ENCODE results near the gene TP53AIP1. TPM values are rescaled to one million over a fixed set of nuclear protein-coding genes. Genes with fewer than 3 reads are reported as not detected.

Gene TP53AIP1
- total RNA-seq, 1 donor from 2014 or later: not detected

GRCh38 chr11:128933481-128934178, 9.0 kb downstream of the TP53AIP1 start:
- Histone ChIP-seq H3K36me3 (ENCODE audit: control insufficient read depth, insufficient read depth, low read length) (no peaks in the 10 kb centered on the region), H3K4me3 (ENCODE audit: low read depth, low read length) (no peak overlapping the region), H3K27me3 (ENCODE audit: control insufficient read depth, insufficient read depth, low read length) (peaks cover 5% of the 10 kb centered on the region)
- TF ChIP-seq, protein P1, sequence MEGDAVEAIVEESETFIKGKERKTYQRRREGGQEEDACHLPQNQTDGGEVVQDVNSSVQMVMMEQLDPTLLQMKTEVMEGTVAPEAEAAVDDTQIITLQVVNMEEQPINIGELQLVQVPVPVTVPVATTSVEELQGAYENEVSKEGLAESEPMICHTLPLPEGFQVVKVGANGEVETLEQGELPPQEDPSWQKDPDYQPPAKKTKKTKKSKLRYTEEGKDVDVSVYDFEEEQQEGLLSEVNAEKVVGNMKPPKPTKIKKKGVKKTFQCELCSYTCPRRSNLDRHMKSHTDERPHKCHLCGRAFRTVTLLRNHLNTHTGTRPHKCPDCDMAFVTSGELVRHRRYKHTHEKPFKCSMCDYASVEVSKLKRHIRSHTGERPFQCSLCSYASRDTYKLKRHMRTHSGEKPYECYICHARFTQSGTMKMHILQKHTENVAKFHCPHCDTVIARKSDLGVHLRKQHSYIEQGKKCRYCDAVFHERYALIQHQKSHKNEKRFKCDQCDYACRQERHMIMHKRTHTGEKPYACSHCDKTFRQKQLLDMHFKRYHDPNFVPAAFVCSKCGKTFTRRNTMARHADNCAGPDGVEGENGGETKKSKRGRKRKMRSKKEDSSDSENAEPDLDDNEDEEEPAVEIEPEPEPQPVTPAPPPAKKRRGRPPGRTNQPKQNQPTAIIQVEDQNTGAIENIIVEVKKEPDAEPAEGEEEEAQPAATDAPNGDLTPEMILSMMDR (IDR thresholded peaks at IDR 0.05; ENCODE audit: insufficient read depth, low read length, poor library complexity, severe bottlenecking): no peak
- DNase-seq (ENCODE audit: low read depth): no peak

DNA sequence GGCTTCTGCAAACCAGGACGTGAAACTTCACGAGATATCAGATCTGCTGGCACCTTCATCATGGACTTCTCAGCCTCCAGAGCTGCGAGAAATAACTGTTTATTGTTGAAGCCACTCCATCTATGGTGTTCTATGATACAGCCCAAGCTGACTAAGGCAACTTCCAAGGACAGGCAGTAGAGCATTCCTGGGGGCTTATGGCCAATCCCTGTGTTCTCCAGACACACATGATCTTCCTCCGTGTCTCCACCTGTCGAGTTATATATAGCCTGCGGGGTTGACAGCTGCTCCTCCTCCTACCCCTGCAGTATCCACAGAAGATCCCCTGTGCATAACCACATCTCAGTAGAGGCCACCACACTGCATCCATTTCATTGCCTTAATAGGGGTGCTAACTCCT, 11.0 kb downstream of the TP53AIP1 start:
- Histone ChIP-seq H3K27me3 (ENCODE audit: control insufficient read depth, insufficient read depth, low read length) (peaks cover 4% of the 10 kb centered on the region), H3K36me3 (ENCODE audit: control insufficient read depth, insufficient read depth, low read length) (no peaks in the 10 kb centered on the region), H3K4me3 (ENCODE audit: low read depth, low read length) (no peak overlapping the region)
- TF ChIP-seq, protein P1 (IDR thresholded peaks at IDR 0.05; ENCODE audit: insufficient read depth, low read length, poor library complexity, severe bottlenecking): no peak
- DNase-seq (ENCODE audit: low read depth): no peak

DNA sequence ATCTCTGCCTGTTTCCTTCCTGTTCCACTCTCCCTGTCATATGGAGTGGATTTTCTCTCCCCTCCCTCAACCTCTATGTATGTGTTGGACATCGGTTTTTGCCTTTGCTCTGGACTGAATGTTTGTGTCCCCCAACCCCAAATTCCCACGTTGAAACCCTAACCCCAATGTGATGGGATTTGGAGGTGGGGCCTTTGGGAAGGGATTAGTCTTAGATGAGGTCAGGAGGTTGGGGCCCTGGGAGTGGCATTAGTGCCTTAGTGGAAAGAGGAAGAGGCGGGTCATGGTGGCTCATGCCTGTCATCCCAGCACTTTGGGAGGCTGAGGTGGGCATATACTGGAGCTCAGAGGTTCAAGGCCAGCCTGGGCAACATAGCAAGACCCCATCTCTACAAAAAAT, 11.6 kb downstream of the TP53AIP1 start:
- TF ChIP-seq, protein P1 (IDR thresholded peaks at IDR 0.05; ENCODE audit: insufficient read depth, low read length, poor library complexity, severe bottlenecking): no peak
- Histone ChIP-seq H3K27me3 (ENCODE audit: control insufficient read depth, insufficient read depth, low read length) (peaks cover 4% of the 10 kb centered on the region), H3K4me3 (ENCODE audit: low read depth, low read length) (no peak overlapping the region), H3K36me3 (ENCODE audit: control insufficient read depth, insufficient read depth, low read length) (no peaks in the 10 kb centered on the region)
- DNase-seq (ENCODE audit: low read depth): no peak

GRCh38 chr11:128929991-128930390, 12.7 kb downstream of the TP53AIP1 start:
- Histone ChIP-seq H3K36me3 (ENCODE audit: control insufficient read depth, insufficient read depth, low read length) (no peaks in the 10 kb centered on the region), H3K27me3 (ENCODE audit: control insufficient read depth, insufficient read depth, low read length) (peaks cover 5% of the 10 kb centered on the region), H3K4me3 (ENCODE audit: low read depth, low read length) (no peak overlapping the region)
- no peak for DNase-seq (ENCODE audit: low read depth)
- TF ChIP-seq, protein P1 (IDR thresholded peaks at IDR 0.05; ENCODE audit: insufficient read depth, low read length, poor library complexity, severe bottlenecking): no peak

- H3K4me3 ChIP-seq (ENCODE audit: low read depth, low read length): no peak overlapping the region
- peaks cover 10% of the 10 kb centered on the region for H3K27me3 ChIP-seq (ENCODE audit: control insufficient read depth, insufficient read depth, low read length)
- TF ChIP-seq, protein P1 (IDR thresholded peaks at IDR 0.05; ENCODE audit: insufficient read depth, low read length, poor library complexity, severe bottlenecking): no peak
- DNase-seq (ENCODE audit: low read depth): no peak
- H3K36me3 ChIP-seq (ENCODE audit: control insufficient read depth, insufficient read depth, low read length): no peaks in the 10 kb centered on the region
These were observed 13.2 kb downstream of the TP53AIP1 start for GRCh38 chr11:128929468-128929867.

- Histone ChIP-seq H3K36me3 (ENCODE audit: control insufficient read depth, insufficient read depth, low read length) (no peaks in the 10 kb centered on the region), H3K4me3 (ENCODE audit: low read depth, low read length) (no peak overlapping the region), H3K27me3 (ENCODE audit: control insufficient read depth, insufficient read depth, low read length) (peaks cover 14% of the 10 kb centered on the region)
- no peak for DNase-seq (ENCODE audit: low read depth)
- TF ChIP-seq, protein P1 (IDR thresholded peaks at IDR 0.05; ENCODE audit: insufficient read depth, low read length, poor library complexity, severe bottlenecking): no peak
These were observed 14.3 kb downstream of the TP53AIP1 start for GRCh38 chr11:128928400-128928799.

Data from kidney epithelial cell (primary cell).